Transverse colon (tissue), 4 donors: Measurements from ENCODE around the gene CMKLR1. TPM values are rescaled to one million over a fixed set of nuclear protein-coding genes. Genes with fewer than 3 reads are reported as not detected.

ENCODE experiments used
- DNase-seq: peaks from one replicate; pipeline ENCODE4 v3.0.0-alpha.2; 2019
- H3K27ac ChIP-seq, 4 donors: fragments of 200-600 bp; sonication (generic); 2 replicates each; pipeline ENCODE4 v1.5.1; 2016 to 2018; ENCODE audit warnings: inconsistent platforms in 4 of 4
- H3K27me3 ChIP-seq: fragments of 200-600 bp; sonication (generic); 2 replicates; pipeline ENCODE4 v1.5.1; 2017; ENCODE audit warnings: inconsistent platforms
- H3K36me3 ChIP-seq, 4 donors: fragments of 200-600 bp; sonication (generic); 2 replicates each; pipeline ENCODE4 v1.5.1; 2017 to 2019; ENCODE audit warnings: inconsistent platforms in 4 of 4
- H3K4me1 ChIP-seq, 4 donors: fragments of 200-600 bp; sonication (generic); 2 replicates each; pipeline ENCODE4 v1.5.1; 2017 to 2020; ENCODE audit warnings: inconsistent platforms in 4 of 4
- H3K4me3 ChIP-seq, 4 donors: fragments of 200-600 bp; sonication (generic); 1 replicate in 1 of 4; 2 replicates in 3 of 4; pipeline versions ENCODE4 v1.5.1 to v1.6.1; 2017 to 2019; ENCODE audit warnings: inconsistent platforms in 4 of 4
- H3K9me3 ChIP-seq, 2 donors: fragments of 200-600 bp; sonication (generic); 2 replicates each; pipeline ENCODE4 v1.5.1; 2017 to 2019; ENCODE audit warnings: inconsistent platforms in 2 of 2
- CTCF ChIP-seq, 5 experiments: fragments of 200-600 bp in 3 of 5; fragments of 450-650 bp in 2 of 5; sonication (generic) in 3 of 5; IDR thresholded peaks; 1 replicate in 2 of 5; 2 replicates in 3 of 5; pipeline ENCODE4 v1.5.1; 2016 to 2017; ENCODE audit warnings: antibody characterized with exemption in 5 of 5, inconsistent platforms in 3 of 5, mild to moderate bottlenecking in 2 of 5, moderate library complexity in 1 of 5
- EP300 ChIP-seq: sonication (generic); formaldehyde crosslinking; IDR thresholded peaks from one replicate; pipeline ENCODE4 v1.6.1; 2017; ENCODE audit warnings: antibody characterized with exemption, low read depth
- POLR2A ChIP-seq: fragments of 450-650 bp; IDR thresholded peaks from one replicate; pipeline ENCODE4 v1.6.1; 2016; ENCODE audit warnings: antibody characterized with exemption, mild to moderate bottlenecking, moderate library complexity
- POLR2AphosphoS5 ChIP-seq, 3 donors: sonication (generic); formaldehyde crosslinking; IDR thresholded peaks; one replicate each; pipeline ENCODE4 v1.6.1; 2016; ENCODE audit warnings: antibody characterized with exemption in 3 of 3
- WGBS, 2 donors: methylation state at CpG; one replicate each; pipeline ENCODE4 v1.1.5; 2018; ENCODE audit warnings: low coverage in 1 of 2; 5-methylcytosine and 5-hydroxymethylcytosine counted together
- in situ Hi-C, 4 donors: fragments of 200-750 bp; cut with MboI; loops; one replicate each; pipeline versions ENCODE4 v1.15.0 to v1.15.1; 2017; ENCODE audit warnings: low sequenced_read_pairs in 3 of 4, low pct_ligation_motif_present in 1 of 4, low pct_unique_long_range_greater_than_20kb in 1 of 4
- intact Hi-C: fragments of 100-400 bp; cut with DNase I; formaldehyde crosslinking; loops from one replicate; pipeline ENCODE4 v1.15.1; 2023; ENCODE audit warnings: low total_unique reads
- total RNA-seq, 4 donors: library from RNA; depleted of rRNA; stranded (reverse); fragments of >200 nt; gene quantifications; one replicate each; pipeline ENCODE4 v1.1.0, GENCODE V29; 2016

The CMKLR1 gene
- total RNA-seq, 4 donors from 2014 or later: 4.2 to 13.5 (median 4.5) TPM

- intact Hi-C loops: no loop called here
- Histone ChIP-seq H3K27me3 (no peaks in the 10 kb centered on the region), H3K9me3 (no peaks in the 10 kb centered on the region), H3K27ac (no peak overlapping the region), H3K36me3 (no peaks in the 10 kb centered on the region), H3K4me3 (no peak overlapping the region), H3K4me1 (peaks cover 11 to 41% (median 25%) of the 10 kb centered on the region in 4 donors)
- WGBS, 2 donors: 69 to 88% methylated on average over 1 to 2 of the region's 2 CpGs
- in situ Hi-C loops: no loop called here
- DNase-seq: no peak
- TF ChIP-seq EP300 (no peak), CTCF (IDR thresholded peaks at IDR 0.05) (no peak), POLR2A (no peak), POLR2AphosphoS5 (IDR thresholded peaks at IDR 0.05) (no peak)
Observed at GRCh38 chr12:108309674-108310312, 29.3 kb downstream of the CMKLR1 start.

- 63 to 64% methylated on average over 2 to 10 of the region's 10 CpGs for WGBS, 2 donors
- DNase-seq: no peak
- no peaks in the 10 kb centered on the region for H3K9me3 ChIP-seq
- no peak overlapping the region for H3K4me3 ChIP-seq
- H3K4me1 ChIP-seq: peaks cover 15 to 48% (median 30%) of the 10 kb centered on the region in 4 donors
- H3K36me3 ChIP-seq: no peaks in the 10 kb centered on the region
- in situ Hi-C loops (no loop called here), intact Hi-C loops (no loop called here)
- peak overlapping the region in 3 of 4 donors; percentile 38 to 74 (median 73) for H3K27ac ChIP-seq
- no peaks in the 10 kb centered on the region for H3K27me3 ChIP-seq
- TF ChIP-seq EP300 (no peak), POLR2AphosphoS5 (IDR thresholded peaks at IDR 0.05) (no peak), CTCF (IDR thresholded peaks at IDR 0.05) (no peak), POLR2A (no peak)
Observed at GRCh38 chr12:108308395-108309085, 30.6 kb downstream of the CMKLR1 start.

- in situ Hi-C loops: no loop called here
- H3K4me3 ChIP-seq: no peak overlapping the region
- H3K4me1 ChIP-seq: peaks cover 16 to 38% (median 22%) of the 10 kb centered on the region in 4 donors
- H3K27me3 ChIP-seq: no peaks in the 10 kb centered on the region
- intact Hi-C loops: no loop called here
- 66 to 100% methylated on average over 3 to 6 of the region's 7 CpGs for WGBS, 2 donors
- H3K27ac ChIP-seq: peak overlapping the region; percentile 73 to 75 (median 74)
- no peaks in the 10 kb centered on the region for H3K9me3 ChIP-seq
- TF ChIP-seq EP300 (no peak), POLR2A (no peak), CTCF (IDR thresholded peaks at IDR 0.05) (no peak), POLR2AphosphoS5 (IDR thresholded peaks at IDR 0.05) (no peak)
- H3K36me3 ChIP-seq: no peaks in the 10 kb centered on the region
- DNase-seq: no peak
Observed at GRCh38 chr12:108307006-108307405, 32.1 kb downstream of the CMKLR1 start.

GRCh38 chr12:108306506-108306905 is 32.6 kb downstream of the CMKLR1 start:
- no peak for TF ChIP-seq POLR2AphosphoS5 (IDR thresholded peaks at IDR 0.05)
- Histone ChIP-seq H3K9me3 (no peaks in the 10 kb centered on the region), H3K36me3 (no peaks in the 10 kb centered on the region), H3K27me3 (no peaks in the 10 kb centered on the region), H3K4me1 (peaks cover 16 to 34% (median 21%) of the 10 kb centered on the region in 4 donors), H3K27ac (peak overlapping the region; percentile 73 to 75 (median 74)), H3K4me3 (no peak overlapping the region)
- WGBS, 2 donors: 81% methylated on average over 3 of the region's 3 CpGs; no CpG with 5 or more reads in 1 of the 2 donors
- intact Hi-C loops (no loop called here), in situ Hi-C loops (no loop called here)
- DNase-seq: no peak
